Heart left ventricle (tissue), 13 donors: ENCODE results near the gene EML6.

ENCODE experiments used
- POLR2A ChIP-seq, 2 donors: fragments of 450-650 bp; IDR thresholded peaks; one replicate each; pipeline ENCODE4 v1.6.1; 2017; ENCODE audit warnings: antibody characterized with exemption in 2 of 2, mild to moderate bottlenecking in 2 of 2, moderate library complexity in 2 of 2
- TF ChIP-seq, protein P1 (sequence below), 12 donors: fragments of 200-600 bp; sonication (generic) in 4 of 12; IDR thresholded peaks; one replicate each; pipeline versions ENCODE4 v1.5.0 to v1.8.0; 2018 to 2022; ENCODE audit warnings: antibody characterized with exemption in 12 of 12, mild to moderate bottlenecking in 5 of 12
- donor health status: ischemic (EF 13 %, LVEDD 7.1; RV severe dilation, severe dysfunction).
- donor health status: DM: no; HTN: yes; CAD: no.
- donor health status: DM: no; HTN: no; CAD: no.
- donor health status: ischemic (EF 25% LVEDD 6.9; RV normal size, moderate dysfunction).
- donor health status: ischemic (EF 25% LVEDD 5.7; RV mildly dilated, moderate dysfunction).
- donor health status: ischemic (EF 35%, LVEDD 5.7; RV mildly dilated, moderate dysfunction).
- donor health status: nonischemic (EF 11% LVEDD 7.7; RV severe dilation, severe dysfunction).
- donor health status: DM: yes; HTN: yes; CAD: no.
- donor health status: PGD.
- donor health status: ischemic (EF 29% LVEDD 5.4; RV normal size, mild dysfunction).
- donor health status: nonischemic (EF 23%, LVEDD 6.1; RV moderate dilation, normal function).

GRCh38 chr2:54986264-54986663 lies 262.8 kb downstream of the EML6 start:
- TF ChIP-seq, protein P1, sequence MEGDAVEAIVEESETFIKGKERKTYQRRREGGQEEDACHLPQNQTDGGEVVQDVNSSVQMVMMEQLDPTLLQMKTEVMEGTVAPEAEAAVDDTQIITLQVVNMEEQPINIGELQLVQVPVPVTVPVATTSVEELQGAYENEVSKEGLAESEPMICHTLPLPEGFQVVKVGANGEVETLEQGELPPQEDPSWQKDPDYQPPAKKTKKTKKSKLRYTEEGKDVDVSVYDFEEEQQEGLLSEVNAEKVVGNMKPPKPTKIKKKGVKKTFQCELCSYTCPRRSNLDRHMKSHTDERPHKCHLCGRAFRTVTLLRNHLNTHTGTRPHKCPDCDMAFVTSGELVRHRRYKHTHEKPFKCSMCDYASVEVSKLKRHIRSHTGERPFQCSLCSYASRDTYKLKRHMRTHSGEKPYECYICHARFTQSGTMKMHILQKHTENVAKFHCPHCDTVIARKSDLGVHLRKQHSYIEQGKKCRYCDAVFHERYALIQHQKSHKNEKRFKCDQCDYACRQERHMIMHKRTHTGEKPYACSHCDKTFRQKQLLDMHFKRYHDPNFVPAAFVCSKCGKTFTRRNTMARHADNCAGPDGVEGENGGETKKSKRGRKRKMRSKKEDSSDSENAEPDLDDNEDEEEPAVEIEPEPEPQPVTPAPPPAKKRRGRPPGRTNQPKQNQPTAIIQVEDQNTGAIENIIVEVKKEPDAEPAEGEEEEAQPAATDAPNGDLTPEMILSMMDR (IDR thresholded peaks at IDR 0.05), result no peak
- no peak for TF ChIP-seq POLR2A (IDR thresholded peaks at IDR 0.05)
